ENCODE results near the gene LSM14A. TPM values are rescaled to one million over a fixed set of nuclear protein-coding genes. Genes with fewer than 3 reads are reported as not detected.

Gene LSM14A
- total RNA-seq, 1 donor from 2014 or later = 92.8 TPM

DNA sequence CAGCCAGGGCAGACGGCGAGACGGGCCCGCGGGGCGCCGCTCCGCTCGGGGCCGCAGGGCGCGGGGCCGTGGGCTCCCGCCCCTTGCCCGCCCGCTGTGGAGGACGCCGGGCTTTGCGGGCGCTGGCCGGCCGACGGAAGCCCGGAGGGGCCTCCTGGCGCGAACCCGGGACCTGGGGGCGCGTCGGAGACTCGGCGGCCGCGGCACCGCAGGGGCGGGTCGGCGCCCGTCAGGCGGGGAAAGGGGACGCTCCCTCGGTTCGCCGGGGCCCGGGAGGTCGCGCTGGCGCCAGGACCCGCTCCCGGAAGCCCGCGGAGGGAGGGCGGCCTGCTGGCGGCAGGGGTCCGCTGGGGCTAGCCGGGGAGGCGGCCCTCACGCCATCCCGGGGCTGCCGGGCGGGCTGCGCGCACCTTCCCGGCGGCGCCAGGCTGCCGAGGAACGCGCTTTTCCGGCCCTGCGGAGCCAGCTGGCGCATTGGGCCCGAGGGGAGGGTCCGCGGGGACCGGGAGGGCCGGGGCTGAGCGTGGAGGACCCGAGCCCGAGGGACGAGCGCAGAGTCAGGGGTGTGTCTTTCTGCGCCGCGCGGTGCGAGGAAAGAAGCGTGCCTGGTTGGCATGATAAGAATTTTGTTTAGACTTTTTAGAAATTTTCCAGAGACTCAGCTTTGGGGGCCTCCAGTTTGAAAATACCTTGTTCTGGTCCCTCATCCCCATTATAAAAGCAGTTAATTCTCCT, 82.6 kb downstream of the LSM14A start:
- H3K27ac ChIP-seq = peak overlapping the region; percentile 78
- ATAC-seq (peak; percentile 77), DNase-seq (peak; percentile 84)
- no peak for TF ChIP-seq CTCF (IDR thresholded peaks at IDR 0.05)
- peak overlapping the region; percentile 79 for H3K4me3 ChIP-seq
- H3K27me3 ChIP-seq = no peaks in the 10 kb centered on the region
- intact Hi-C loops (cut with DNase I) = no loop called here
- no peaks in the 10 kb centered on the region for H3K36me3 ChIP-seq
- H3K9me3 ChIP-seq = no peaks in the 10 kb centered on the region
- peaks cover 31% of the 10 kb centered on the region for H3K4me1 ChIP-seq

DNA sequence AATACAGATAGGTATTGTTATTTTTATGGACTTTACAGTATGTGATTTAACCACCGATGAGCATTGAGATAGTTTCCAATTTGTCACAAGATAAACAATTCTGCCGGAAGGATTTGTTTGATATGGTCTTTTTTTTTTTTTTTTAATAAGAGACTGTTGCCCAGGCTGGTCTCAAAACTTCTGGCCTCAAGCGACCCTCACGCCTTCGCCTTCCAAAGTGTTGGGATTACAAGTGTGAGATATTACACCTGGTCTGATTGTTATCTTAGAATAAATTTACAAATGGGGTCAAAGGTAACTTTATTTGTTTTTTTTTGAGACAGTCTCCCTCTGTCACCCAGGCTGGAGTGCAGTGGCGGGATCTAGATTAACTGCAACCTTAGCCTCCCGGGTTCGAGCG, 83.2 kb downstream of the LSM14A start:
- Histone ChIP-seq H3K4me3 (peak overlapping the region; percentile 79), H3K36me3 (no peaks in the 10 kb centered on the region), H3K4me1 (peaks cover 34% of the 10 kb centered on the region), H3K27ac (peak overlapping the region; percentile 78), H3K9me3 (no peaks in the 10 kb centered on the region), H3K27me3 (no peaks in the 10 kb centered on the region)
- intact Hi-C loops (cut with DNase I) = no loop called here
- DNase-seq = no peak
- no peak for TF ChIP-seq CTCF (IDR thresholded peaks at IDR 0.05)
- ATAC-seq = no peak

DNA sequence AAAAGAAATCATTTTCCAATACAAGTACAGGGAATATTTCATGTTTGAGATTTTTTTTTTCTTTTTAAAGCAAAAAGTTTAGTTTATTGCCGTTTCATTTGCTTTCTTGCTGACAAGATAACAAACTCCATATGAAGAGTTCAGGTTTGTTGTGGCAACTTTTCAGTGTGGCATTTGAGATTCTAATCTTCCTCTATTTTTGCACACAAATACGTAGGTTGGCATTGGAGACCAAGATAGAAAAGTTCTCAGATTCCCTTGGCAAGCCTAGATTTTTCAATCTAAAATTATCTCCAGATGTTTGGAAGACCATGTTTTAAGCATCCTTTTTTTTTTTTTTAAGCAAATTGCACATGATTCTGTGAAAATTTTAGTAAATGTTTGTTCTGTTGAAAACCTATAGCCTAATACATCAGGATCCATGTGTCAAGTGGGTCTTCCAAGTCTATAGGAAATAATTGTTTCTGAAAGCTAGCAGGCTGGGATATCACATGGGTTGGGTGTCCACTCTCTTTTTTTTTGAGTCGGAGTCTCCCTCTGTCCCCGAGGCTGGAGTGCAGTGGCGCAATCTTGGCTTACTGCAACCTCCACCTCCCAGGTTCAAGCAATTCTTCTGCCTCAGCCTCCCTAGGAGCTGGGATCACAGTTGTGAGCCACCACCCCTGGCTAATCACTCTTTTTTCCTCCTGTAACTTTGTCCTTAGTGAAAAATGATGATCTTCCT, 84.7 kb downstream of the LSM14A start:
- TF ChIP-seq CTCF (IDR thresholded peaks at IDR 0.05) = no peak
- no peak for ATAC-seq
- no peak overlapping the region for H3K27ac ChIP-seq
- H3K4me3 ChIP-seq = no peak overlapping the region
- no peaks in the 10 kb centered on the region for H3K36me3 ChIP-seq
- H3K4me1 ChIP-seq = peaks cover 45% of the 10 kb centered on the region
- intact Hi-C loops (cut with DNase I) = no loop called here
- no peaks in the 10 kb centered on the region for H3K9me3 ChIP-seq
- no peak for DNase-seq
- no peaks in the 10 kb centered on the region for H3K27me3 ChIP-seq

GRCh38 chr19:34257559-34257924, 85.2 kb downstream of the LSM14A start:
- no peak overlapping the region for H3K4me3 ChIP-seq
- H3K27ac ChIP-seq = no peak overlapping the region
- intact Hi-C loops (cut with DNase I) = no loop called here
- H3K36me3 ChIP-seq = no peaks in the 10 kb centered on the region
- DNase-seq = no peak
- no peaks in the 10 kb centered on the region for H3K9me3 ChIP-seq
- no peak for ATAC-seq
- TF ChIP-seq CTCF (IDR thresholded peaks at IDR 0.05) = no peak
- H3K4me1 ChIP-seq = peaks cover 45% of the 10 kb centered on the region
- no peaks in the 10 kb centered on the region for H3K27me3 ChIP-seq

DNA sequence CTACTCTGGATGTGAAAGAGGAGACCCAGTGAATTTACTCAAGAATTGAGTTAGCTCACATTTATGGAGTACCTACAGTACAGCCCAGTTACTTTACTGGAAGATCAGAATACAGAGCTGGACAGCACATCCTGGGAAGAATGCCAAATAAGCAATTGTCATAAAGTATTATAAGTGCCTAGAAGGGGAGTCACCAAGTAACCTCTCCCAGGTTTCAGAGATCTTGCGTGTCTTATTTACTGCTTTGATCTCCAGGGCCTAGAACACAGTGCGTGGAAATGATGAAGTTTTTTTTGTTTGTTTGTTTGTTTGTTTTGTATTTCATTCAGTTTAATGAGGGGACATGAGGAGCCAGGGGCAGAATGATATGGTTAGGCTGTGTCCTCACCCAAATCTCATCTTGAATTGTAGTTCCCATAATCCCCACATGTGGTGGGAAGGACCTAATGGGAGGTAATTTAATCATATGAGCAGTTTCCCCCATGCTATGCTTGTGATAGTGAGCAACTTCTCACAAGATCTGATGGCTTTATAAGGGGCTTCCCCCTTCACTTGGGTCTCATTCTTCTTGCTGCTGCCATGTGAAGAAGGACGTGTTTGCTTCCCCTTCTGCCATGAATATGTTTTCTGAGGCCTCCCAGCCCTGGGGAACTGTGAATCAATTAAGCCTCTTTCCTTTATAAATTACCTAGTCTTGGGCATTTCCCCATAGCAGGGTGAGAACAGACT, 87.2 kb downstream of the LSM14A start:
- no peak for TF ChIP-seq CTCF (IDR thresholded peaks at IDR 0.05)
- DNase-seq (no peak), ATAC-seq (no peak)
- H3K27ac ChIP-seq = no peak overlapping the region
- H3K4me3 ChIP-seq = no peak overlapping the region
- H3K4me1 ChIP-seq = peaks cover 40% of the 10 kb centered on the region
- intact Hi-C loops (cut with DNase I) = no loop called here
- H3K9me3 ChIP-seq = no peaks in the 10 kb centered on the region
- H3K27me3 ChIP-seq = no peaks in the 10 kb centered on the region
- no peaks in the 10 kb centered on the region for H3K36me3 ChIP-seq

Measured in upper lobe of right lung (tissue), 1 donor.